K562 (cell line): ENCODE data around the gene EHD2.
"Not testable (repeated sequence)": the region's sequence is repeated elsewhere in the genome, so short reads cannot be mapped to it uniquely, and the experiment has no call there.

Experiments
- CTCF ChIP-seq, 3 experiments: IDR thresholded peaks in 2 of 3; conservative IDR thresholded peaks in 1 of 3; 2 replicates each; pipeline ENCODE4 v1.5.1; 2011 to 2012; ENCODE audit warnings: low read length in 3 of 3, mild to moderate bottlenecking in 3 of 3, control low read depth in 2 of 3, improper control_type of control experiment in 1 of 3, inconsistent platforms in 1 of 3, low read depth in 1 of 3, mixed read lengths in 1 of 3, moderate library complexity in 1 of 3; ENCODE audit not compliant: insufficient read depth in 2 of 3
- DLX4 ChIP-seq: fragments of 250-450 bp; sonication (Bioruptor Pico); IDR thresholded peaks from 2 replicates; pipeline ENCODE4 v1.6.1; 2021; ENCODE audit warnings: mild to moderate bottlenecking
- FUS ChIP-seq: fragments of 200-400 bp; formaldehyde crosslinking; optimal IDR thresholded peaks from 2 replicates; pipeline ENCODE3; 2017; ENCODE audit warnings: low read depth, low read length
- POLR2A ChIP-seq: fragments of 450-650 bp; conservative IDR thresholded peaks from 2 replicates; pipeline ENCODE4 v1.6.1; 2016
- POLR2AphosphoS2 ChIP-seq: IDR thresholded peaks from 2 replicates; pipeline ENCODE4 v1.6.1; 2012; ENCODE audit warnings: low read length, improper control_type of control experiment
- RBM34 ChIP-seq: fragments of 200-400 bp; formaldehyde crosslinking; IDR thresholded peaks from 2 replicates; pipeline ENCODE4 v1.6.1; 2018; ENCODE audit warnings: low read length, borderline replicate concordance; ENCODE audit not compliant: insufficient read depth
- REST ChIP-seq, 2 experiments: fragments of 450-650 bp; formaldehyde crosslinking in 1 of 2; IDR thresholded peaks; 2 replicates each; pipeline versions ENCODE4 v1.4.0 to v1.6.1; 2014 to 2020; ENCODE audit warnings: mild to moderate bottlenecking in 2 of 2, borderline replicate concordance in 1 of 2, low read depth in 1 of 2
- TF ChIP-seq, protein P1 (sequence below): fragments of 450-650 bp; IDR thresholded peaks from 2 replicates; pipeline ENCODE4 v1.6.1; 2017; ENCODE audit warnings: antibody characterized with exemption
- TF ChIP-seq, protein P2 (sequence below): sonication (generic); formaldehyde crosslinking; IDR thresholded peaks from 2 replicates; pipeline ENCODE4 v1.8.0; 2022; ENCODE audit warnings: missing genetic modification reagents, mild to moderate bottlenecking, borderline replicate concordance
- TF ChIP-seq, protein P3 (sequence below): sonication (generic); formaldehyde crosslinking; IDR thresholded peaks from 2 replicates; pipeline ENCODE4 v1.8.1; 2022; ENCODE audit warnings: missing genetic modification reagents
- TF ChIP-seq, protein P4 (sequence below): sonication (generic); formaldehyde crosslinking; IDR thresholded peaks from 2 replicates; pipeline ENCODE4 v1.8.0; 2022; ENCODE audit warnings: mild to moderate bottlenecking, low read depth, missing genetic modification reagents

GRCh38 chr19:47668556-47668955 lies 44.7 kb upstream of the EHD2 start:
- TF ChIP-seq FUS; RBM34; DLX4; POLR2A; REST (IDR thresholded peaks at IDR 0.05; ENCODE audit: borderline replicate concordance); REST (CRISPR knock-in tag; IDR thresholded peaks at IDR 0.05; ENCODE audit: low read depth); CTCF (IDR thresholded peaks at IDR 0.05 in 2 of 3, conservative IDR thresholded peaks at IDR 0.05 in 1 of 3; ENCODE audit: insufficient read depth in 2 of 3, low read depth in 1 of 3, low read length in 3 of 3); POLR2AphosphoS2: not testable (repeated sequence)
- TF ChIP-seq, protein P1, sequence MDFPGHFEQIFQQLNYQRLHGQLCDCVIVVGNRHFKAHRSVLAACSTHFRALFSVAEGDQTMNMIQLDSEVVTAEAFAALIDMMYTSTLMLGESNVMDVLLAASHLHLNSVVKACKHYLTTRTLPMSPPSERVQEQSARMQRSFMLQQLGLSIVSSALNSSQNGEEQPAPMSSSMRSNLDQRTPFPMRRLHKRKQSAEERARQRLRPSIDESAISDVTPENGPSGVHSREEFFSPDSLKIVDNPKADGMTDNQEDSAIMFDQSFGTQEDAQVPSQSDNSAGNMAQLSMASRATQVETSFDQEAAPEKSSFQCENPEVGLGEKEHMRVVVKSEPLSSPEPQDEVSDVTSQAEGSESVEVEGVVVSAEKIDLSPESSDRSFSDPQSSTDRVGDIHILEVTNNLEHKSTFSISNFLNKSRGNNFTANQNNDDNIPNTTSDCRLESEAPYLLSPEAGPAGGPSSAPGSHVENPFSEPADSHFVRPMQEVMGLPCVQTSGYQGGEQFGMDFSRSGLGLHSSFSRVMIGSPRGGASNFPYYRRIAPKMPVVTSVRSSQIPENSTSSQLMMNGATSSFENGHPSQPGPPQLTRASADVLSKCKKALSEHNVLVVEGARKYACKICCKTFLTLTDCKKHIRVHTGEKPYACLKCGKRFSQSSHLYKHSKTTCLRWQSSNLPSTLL, result not testable (repeated sequence)
- TF ChIP-seq, protein P2, sequence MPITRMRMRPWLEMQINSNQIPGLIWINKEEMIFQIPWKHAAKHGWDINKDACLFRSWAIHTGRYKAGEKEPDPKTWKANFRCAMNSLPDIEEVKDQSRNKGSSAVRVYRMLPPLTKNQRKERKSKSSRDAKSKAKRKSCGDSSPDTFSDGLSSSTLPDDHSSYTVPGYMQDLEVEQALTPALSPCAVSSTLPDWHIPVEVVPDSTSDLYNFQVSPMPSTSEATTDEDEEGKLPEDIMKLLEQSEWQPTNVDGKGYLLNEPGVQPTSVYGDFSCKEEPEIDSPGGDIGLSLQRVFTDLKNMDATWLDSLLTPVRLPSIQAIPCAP (CRISPR knock-in tag), result not testable (repeated sequence)
- TF ChIP-seq, protein P3, sequence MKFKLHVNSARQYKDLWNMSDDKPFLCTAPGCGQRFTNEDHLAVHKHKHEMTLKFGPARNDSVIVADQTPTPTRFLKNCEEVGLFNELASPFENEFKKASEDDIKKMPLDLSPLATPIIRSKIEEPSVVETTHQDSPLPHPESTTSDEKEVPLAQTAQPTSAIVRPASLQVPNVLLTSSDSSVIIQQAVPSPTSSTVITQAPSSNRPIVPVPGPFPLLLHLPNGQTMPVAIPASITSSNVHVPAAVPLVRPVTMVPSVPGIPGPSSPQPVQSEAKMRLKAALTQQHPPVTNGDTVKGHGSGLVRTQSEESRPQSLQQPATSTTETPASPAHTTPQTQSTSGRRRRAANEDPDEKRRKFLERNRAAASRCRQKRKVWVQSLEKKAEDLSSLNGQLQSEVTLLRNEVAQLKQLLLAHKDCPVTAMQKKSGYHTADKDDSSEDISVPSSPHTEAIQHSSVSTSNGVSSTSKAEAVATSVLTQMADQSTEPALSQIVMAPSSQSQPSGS, result not testable (repeated sequence)
- TF ChIP-seq, protein P4, sequence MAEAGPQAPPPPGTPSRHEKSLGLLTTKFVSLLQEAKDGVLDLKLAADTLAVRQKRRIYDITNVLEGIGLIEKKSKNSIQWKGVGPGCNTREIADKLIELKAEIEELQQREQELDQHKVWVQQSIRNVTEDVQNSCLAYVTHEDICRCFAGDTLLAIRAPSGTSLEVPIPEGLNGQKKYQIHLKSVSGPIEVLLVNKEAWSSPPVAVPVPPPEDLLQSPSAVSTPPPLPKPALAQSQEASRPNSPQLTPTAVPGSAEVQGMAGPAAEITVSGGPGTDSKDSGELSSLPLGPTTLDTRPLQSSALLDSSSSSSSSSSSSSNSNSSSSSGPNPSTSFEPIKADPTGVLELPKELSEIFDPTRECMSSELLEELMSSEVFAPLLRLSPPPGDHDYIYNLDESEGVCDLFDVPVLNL (CRISPR knock-in tag), result not testable (repeated sequence)
